T-helper 22 cell (primary cell): Measurements from ENCODE around the gene SLC49A3.
"Not testable (repeated sequence)": the region's sequence is repeated elsewhere in the genome, so short reads cannot be mapped to it uniquely, and the experiment has no call there.

ENCODE experiments used
- DNase-seq: peaks from one replicate; pipeline ENCODE4 v3.0.0-alpha.2; 2020; ENCODE audit warnings: low read depth

SLC49A3 gene

GRCh38 chr4:722169-722725, 33.3 kb upstream of the SLC49A3 start:
- DNase-seq = no peak

DNA sequence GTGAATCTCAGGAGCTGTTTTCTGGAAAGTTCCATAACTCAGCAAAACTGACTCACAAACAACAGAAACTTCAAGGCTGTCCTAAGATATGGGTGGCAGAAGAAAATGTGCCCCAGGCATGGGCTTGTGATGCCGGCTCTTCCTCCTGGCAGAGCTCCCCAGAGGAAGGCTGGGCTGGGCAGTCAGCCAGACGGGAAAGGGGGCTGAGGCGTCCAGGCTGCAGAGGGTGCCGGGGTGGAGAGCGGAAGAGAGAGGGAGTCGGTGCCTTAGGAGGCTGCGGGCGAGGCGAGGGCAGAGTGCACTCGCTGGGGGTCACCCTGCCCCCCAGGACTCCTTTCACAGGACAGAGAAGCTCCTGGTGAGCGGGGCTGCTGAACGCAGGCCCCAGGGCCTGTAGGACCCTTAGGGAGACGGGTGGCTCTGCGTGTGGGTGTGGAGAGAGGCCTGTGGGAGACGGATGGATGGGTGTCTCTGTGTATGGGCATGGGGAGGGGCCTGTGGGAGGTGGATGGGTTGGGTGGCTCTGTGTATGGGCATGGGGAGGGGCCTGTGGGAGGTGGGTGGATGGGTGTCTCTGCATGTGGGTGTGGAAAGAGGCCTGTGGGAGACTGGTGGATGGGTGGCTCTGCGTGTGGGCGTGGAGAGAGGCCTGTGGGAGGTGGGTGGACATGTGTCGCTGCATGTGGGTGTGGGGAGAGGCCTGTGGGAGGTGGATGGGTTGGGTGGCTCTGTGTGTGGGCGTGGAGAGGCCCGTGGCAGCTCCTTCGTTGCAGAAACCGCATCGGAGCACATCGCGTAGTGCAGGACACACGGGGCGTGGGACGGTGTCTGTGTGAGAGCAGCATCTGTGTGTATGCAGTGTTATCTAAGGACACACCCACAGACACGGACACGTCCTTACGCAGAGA, 32.6 kb upstream of the SLC49A3 start:
- no peak for DNase-seq

DNA sequence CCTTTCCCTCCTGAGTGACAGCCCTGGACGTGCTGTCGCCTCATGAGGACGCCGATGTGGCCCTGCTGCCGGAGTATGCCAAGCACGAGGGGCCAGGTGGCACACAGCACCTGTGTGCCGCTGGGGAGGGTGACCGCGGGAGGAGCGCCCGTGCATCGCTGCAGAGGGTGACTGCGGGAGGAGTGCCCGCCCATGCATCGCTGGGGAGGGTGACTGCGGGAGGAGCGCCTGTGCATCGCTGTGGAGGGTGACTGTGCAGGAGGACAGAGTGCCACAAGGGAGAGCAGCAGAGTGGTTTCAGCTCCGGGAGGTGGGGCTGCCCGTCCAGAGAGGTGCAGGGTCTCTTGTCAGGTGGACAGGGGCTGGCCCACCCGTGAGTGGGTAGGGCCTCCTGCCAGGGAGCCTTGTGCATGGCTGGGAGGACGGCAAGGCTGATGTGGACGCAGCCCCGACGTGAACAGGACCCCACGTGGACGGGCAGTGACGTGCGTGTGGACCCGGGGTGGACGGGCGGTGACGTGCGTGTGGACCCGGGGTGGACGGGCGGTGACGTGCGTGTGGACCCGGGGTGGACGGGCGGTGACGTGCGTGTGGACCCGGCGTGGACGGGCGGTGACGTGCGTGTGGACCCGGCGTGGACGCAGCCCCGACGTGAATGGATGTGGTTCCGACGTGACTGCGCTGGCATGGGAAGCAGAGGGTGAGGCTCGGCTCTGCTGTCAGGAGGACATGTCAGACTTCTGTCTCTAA, 31.3 kb upstream of the SLC49A3 start:
- DNase-seq = no peak

GRCh38 chr4:718460-718859, 29.5 kb upstream of the SLC49A3 start:
- DNase-seq = no peak

DNA sequence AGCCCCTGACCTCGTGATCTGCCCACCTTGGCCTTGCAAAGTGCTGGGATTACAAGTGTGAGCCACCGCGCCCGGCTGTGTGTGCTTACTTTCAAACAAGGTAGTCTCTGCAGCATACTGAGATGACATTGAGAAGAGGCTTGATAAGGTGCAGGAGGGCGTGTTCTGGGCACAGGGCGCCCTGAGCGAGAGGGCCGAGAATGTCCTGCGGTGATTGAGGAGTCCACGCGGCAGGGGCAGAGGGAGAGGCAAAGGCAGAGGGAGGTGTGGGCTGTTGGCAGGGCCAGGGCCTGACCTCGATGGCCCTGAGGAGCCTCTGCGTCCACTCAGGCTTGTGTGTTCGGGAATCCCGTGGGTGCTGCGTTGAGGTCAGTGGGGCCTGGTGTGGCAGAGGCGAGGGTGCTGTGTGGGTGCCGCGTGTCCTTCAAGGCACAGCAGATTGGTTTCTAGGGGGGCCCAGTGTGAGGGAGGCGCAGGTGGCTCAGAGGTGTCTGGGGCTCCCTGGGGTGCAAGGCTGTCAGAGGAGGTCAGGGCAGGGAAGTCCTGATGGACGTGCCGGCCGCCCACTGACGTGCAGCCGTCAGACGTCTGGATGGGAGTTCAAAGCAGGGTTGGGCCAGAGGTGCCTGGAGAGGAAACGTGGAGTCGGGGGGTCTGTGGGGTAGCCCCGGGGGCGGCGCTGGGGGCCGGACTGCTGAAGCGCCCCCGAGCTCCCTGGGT, 28.8 kb upstream of the SLC49A3 start:
- no peak for DNase-seq

DNA sequence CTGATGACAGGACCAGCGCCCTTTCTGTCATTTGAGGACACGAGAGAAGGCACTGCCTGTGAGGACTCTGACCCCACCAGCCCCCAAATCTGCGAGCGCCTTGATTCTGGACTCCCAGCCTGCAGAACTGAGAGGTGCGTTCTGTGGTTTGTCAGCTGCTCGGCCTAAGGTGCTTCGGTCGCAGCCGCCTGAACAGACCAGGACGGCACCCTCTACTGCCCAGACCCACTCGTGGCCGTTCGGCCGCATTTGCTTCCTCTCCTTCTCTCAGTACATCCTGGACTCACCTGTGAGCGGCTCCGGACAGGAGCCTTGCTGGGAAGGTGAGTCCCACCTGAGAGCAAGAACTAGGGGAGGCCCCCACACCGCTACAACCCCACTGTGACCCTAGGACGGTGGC, 25.1 kb upstream of the SLC49A3 start:
- no peak for DNase-seq

DNA sequence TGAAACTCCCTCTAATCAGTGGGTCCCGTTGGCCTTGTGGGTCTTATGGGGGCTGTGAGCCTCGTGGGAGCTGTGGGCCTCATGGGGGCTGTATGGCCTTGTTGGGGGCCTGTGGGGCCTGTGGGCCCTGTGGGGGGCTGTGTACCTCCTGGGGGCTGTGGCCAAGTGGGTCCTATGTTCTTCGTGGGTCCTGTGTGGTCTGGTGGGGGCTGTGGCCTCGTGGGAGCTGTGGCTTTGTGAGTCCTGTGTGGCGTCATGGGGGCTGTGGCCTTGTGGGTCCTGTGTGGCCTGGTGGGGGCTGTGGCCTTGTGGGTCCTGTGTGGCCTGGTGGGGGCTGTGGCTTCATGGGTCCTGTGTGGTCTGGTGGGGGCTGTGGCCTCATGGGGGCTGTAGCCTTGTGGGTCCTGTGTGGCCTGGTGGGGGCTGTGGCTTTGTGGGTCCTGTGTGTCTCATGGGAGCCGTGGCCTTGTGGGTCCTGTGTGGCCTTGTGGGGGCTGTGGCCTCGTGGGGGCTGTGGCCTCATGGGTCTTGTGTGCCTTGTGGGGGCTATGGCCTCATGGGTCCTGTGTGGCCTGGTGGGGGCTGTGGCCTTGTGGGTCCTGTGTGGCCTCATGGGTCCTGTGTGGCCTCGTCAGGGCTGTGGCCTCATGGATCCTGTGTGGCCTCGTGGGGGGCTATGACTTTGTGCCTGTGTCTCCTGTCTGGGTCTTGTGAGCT, 24.1 kb upstream of the SLC49A3 start:
- DNase-seq = no peak

- no peak for DNase-seq
Observed at GRCh38 chr4:712093-712492, 23.1 kb upstream of the SLC49A3 start.

DNA sequence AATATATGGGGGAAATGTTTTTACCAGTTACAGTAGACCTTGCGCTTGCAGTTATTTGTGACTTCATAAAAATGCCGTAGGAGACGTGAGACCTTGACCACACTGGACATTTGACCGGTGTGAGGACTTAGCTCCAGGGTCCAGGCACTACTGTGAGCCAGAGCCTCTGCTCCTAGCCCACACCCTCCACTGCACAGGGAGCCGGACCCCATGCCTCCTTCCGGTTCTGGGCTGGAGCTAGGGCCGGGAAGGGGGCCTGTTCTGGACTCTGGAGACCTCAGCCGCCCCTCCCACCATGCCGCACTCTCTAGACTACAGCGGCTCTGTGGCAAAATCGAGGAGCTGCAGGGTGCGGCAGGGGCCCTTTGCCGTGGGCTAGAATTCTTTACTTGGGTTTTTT, 22.0 kb upstream of the SLC49A3 start:
- no peak for DNase-seq

GRCh38 chr4:710116-710515, 21.2 kb upstream of the SLC49A3 start:
- DNase-seq = no peak

- DNase-seq = no peak
Observed at GRCh38 chr4:709348-709747, 20.4 kb upstream of the SLC49A3 start.

- DNase-seq = no peak
Observed at GRCh38 chr4:708631-708933, 19.6 kb upstream of the SLC49A3 start.

DNA sequence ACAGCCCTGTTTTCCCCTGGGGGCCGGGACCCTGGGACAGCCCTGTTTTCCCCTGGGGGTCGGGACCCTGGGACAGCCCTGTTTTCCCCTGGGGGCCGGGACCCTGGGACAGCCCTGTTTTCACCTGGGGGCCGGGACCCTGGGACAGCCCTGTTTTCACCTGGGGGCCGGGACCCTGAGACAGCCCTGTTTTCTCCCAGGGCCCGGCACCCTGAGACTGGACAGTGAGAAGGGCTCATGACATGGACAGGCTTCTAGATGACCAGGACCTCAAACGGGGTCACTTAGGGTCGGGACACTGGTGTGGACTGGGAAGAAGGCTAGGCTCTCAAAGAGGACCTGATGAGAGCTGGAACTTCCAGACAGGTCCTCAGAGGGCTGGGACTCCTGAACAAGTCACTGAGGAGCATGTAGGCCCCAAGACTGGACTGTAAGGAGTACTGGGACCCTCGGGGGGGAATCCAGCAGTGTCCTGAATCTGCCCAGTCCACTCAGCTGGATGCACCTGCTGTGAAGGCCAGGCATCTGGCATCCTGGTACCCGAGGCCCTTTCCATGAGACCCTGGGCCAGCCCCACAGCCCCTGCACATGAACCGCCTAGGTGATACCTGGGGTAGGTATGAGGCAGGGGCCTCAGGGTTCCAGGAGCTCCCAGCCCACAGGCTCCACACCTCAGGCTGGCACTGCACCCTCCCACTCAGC, 19.1 kb upstream of the SLC49A3 start:
- DNase-seq = no peak

GRCh38 chr4:706834-707598, 18.1 kb upstream of the SLC49A3 start:
- no peak for DNase-seq

DNA sequence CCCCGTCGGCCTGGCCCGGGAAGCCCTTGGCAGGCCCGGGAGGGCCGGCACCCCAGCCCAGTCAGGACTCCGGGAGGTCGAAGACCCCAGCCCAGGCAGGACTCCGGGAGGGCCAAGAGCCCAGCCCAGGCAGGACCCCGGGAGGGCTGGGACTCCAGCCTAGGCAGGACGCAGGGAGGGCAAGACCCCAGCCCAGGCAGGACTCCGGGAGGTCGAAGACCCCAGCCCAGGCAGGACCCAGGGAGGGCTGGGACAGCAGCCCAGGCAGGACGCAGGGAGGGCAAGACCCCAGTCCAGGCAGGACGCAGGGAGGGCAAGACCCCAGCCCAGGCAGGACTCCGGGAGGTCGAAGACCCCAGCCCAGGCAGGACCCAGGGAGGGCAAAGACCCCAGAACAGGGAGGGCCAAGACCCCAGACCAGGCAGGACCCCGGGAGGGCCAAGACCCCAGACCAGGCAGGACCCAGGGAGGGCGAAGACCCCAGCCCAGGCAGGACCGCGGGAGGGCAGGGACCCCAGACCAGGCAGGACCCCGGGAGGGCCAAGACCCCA, 17.2 kb upstream of the SLC49A3 start:
- DNase-seq = not testable (repeated sequence)

DNA sequence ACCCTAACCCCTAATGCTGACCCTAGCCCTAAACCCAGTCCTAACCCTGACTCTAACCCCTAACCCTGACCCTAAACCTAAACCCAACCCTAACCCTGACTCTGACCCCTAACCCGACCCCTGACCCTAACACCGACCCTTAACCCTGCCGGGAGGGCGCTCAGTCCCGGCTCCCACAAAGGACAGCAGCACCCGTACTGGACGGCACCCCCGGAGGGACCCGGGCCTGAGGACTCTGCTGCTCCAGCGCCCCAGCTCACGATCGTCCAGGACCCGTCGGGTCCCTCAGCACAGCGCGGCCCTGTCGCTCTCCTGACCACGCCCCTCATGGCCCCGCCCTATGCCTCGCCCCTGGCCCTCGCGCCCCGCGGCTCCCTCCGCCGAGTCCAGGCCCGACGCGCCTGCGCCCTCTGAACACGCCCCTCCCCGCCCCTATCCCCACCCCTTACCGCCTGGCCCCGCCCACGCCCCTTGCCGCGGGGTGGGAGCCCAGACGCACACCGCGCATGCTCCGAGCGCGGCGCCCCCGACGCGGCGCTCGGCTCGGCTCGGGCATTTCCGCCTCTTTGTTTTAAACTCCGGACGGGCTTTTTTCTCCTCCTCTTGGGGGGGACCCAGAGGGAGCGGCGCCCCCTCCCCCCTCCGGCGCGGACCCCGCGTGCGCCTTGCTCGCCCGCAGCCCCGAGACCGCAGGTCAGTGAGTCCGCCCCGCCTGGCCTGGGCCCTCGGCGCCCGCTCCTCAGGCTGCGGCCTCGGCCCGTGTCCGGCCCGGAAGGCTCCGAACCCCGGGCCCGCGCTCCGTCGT, 16.5 kb upstream of the SLC49A3 start, which contains the start of gene PCGF3:
Gene PCGF3, plus strand, starts transcription at position 555 of the 805 bp plus-strand sequence. CDS start 27,849 bp downstream, outside the sequence.
- peak; percentile 92 for DNase-seq

DNA sequence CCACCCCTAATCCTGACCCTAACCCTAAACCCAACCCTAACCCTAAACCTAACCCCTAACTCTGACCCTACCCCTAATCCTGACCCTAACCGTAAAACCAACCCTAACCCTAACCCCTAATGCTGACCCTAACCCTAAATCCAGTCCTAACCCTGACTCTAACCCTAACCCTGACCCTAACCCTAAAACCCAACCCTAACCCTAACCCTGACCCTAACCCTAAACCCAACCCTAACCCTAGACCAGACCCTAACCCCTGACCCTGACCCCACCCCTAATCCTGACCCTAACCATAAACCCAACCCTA, 16.0 kb upstream of the SLC49A3 start:
- no peak for DNase-seq

- no peak for DNase-seq
Observed at GRCh38 chr4:704198-704891, 15.4 kb upstream of the SLC49A3 start.
